ENCODE results near the gene OSTF1.

OSTF1 gene

GRCh38 chr9:75071530-75072122, 16.7 kb upstream of the OSTF1 start:
- Histone ChIP-seq H3K27me3 (replicated peaks) (no peaks in the 10 kb centered on the region), H3K4me3 (ENCODE audit: low read depth, low read length) (no peak overlapping the region), H3K27ac (no peak overlapping the region), H3K36me3 (replicated peaks) (no peaks in the 10 kb centered on the region)
- TF ChIP-seq CTCF (IDR thresholded peaks at IDR 0.05; ENCODE audit: low read depth, low read length, missing control alignments), result no peak
- DNase-seq, result no peak
- in situ Hi-C loops (cut with HindIII; ENCODE audit: low pct_ligation_motif_present, low sequenced_read_pairs), result no loop called here

GRCh38 chr9:75072895-75073294, 15.4 kb upstream of the OSTF1 start:
- H3K27me3 ChIP-seq (replicated peaks), result no peaks in the 10 kb centered on the region
- in situ Hi-C loops (cut with HindIII; ENCODE audit: low pct_ligation_motif_present, low sequenced_read_pairs), result no loop called here
- TF ChIP-seq CTCF (IDR thresholded peaks at IDR 0.05; ENCODE audit: low read depth, low read length, missing control alignments), result no peak
- DNase-seq, result no peak
- no peak overlapping the region for H3K4me3 ChIP-seq (ENCODE audit: low read depth, low read length)
- no peak overlapping the region for H3K27ac ChIP-seq
- H3K36me3 ChIP-seq (replicated peaks), result no peaks in the 10 kb centered on the region

- no peaks in the 10 kb centered on the region for H3K27me3 ChIP-seq (replicated peaks)
- no peak for TF ChIP-seq CTCF (IDR thresholded peaks at IDR 0.05; ENCODE audit: low read depth, low read length, missing control alignments)
- DNase-seq, result no peak
- H3K4me3 ChIP-seq (ENCODE audit: low read depth, low read length), result no peak overlapping the region
- H3K36me3 ChIP-seq (replicated peaks), result no peaks in the 10 kb centered on the region
- no peak overlapping the region for H3K27ac ChIP-seq
- in situ Hi-C loops (cut with HindIII; ENCODE audit: low pct_ligation_motif_present, low sequenced_read_pairs), result no loop called here
These were observed 6.7 kb upstream of the OSTF1 start for GRCh38 chr9:75081632-75082031.

GRCh38 chr9:75083188-75083970, 4.9 kb upstream of the OSTF1 start:
- Histone ChIP-seq H3K27me3 (replicated peaks) (no peaks in the 10 kb centered on the region), H3K36me3 (replicated peaks) (no peaks in the 10 kb centered on the region), H3K27ac (no peak overlapping the region), H3K4me3 (ENCODE audit: low read depth, low read length) (no peak overlapping the region)
- no peak for DNase-seq
- TF ChIP-seq CTCF (IDR thresholded peaks at IDR 0.05; ENCODE audit: low read depth, low read length, missing control alignments), result no peak
- in situ Hi-C loops (cut with HindIII; ENCODE audit: low pct_ligation_motif_present, low sequenced_read_pairs), result no loop called here

GRCh38 chr9:75084081-75084672, 4.1 kb upstream of the OSTF1 start:
- in situ Hi-C loops (cut with HindIII; ENCODE audit: low pct_ligation_motif_present, low sequenced_read_pairs), result no loop called here
- H3K4me3 ChIP-seq (ENCODE audit: low read depth, low read length), result no peak overlapping the region
- no peak for DNase-seq
- no peak for TF ChIP-seq CTCF (IDR thresholded peaks at IDR 0.05; ENCODE audit: low read depth, low read length, missing control alignments)
- H3K27ac ChIP-seq, result no peak overlapping the region
- H3K36me3 ChIP-seq (replicated peaks), result no peaks in the 10 kb centered on the region
- no peaks in the 10 kb centered on the region for H3K27me3 ChIP-seq (replicated peaks)

Data from brain microvascular endothelial cell (primary cell).